Activated CD4-positive, alpha-beta T cell treated with anti-CD3 and anti-CD28 coated beads for 36 hours (primary cell): ENCODE results near the gene IKZF2. TPM values are rescaled to one million over a fixed set of nuclear protein-coding genes. Genes with fewer than 3 reads are reported as not detected.
A peak's percentile ranks its signal among the peaks of the same experiment; 100 is the strongest.

Experiments used
- ATAC-seq: fragments of 200-7000 bp; cut with Tn5 transposase; one replicate; pipeline ENCODE4 v1.10.0; 2021; ENCODE audit warnings: mild to moderate bottlenecking, moderate library complexity
- CTCF ChIA-PET: fragments of 350-600 bp; sonication (Branson Sonifier 250); formaldehyde crosslinking; loops from one replicate; lab custom pipeline; 2021; ENCODE audit warnings: antibody characterized with exemption; lab: Charles Lee
- POLR2A ChIA-PET: fragments of 350-600 bp; sonication (Branson Sonifier 250); formaldehyde crosslinking; loops from one replicate; lab custom pipeline; 2021; ENCODE audit warnings: antibody characterized with exemption, inconsistent platforms; lab: Charles Lee
- DNase-seq: peaks from one replicate; pipeline ENCODE4 v3.0.0-alpha.2; 2020
- H3K27ac Mint-ChIP-seq: one replicate; pipeline ENCODE4 v1.8.0; 2021; ENCODE audit warnings: mixed read lengths
- H3K27me3 Mint-ChIP-seq: one replicate; pipeline ENCODE4 v1.8.0; 2021; ENCODE audit warnings: mixed read lengths
- H3K36me3 Mint-ChIP-seq: one replicate; pipeline ENCODE4 v1.8.0; 2021; ENCODE audit warnings: low read depth, mixed read lengths
- H3K4me1 Mint-ChIP-seq: one replicate; pipeline ENCODE4 v1.8.0; 2021; ENCODE audit warnings: mixed read lengths
- H3K4me3 Mint-ChIP-seq: one replicate; pipeline ENCODE4 v1.8.0; 2021; ENCODE audit warnings: mild to moderate bottlenecking, moderate library complexity, mixed read lengths
- H3K9me3 Mint-ChIP-seq: one replicate; pipeline ENCODE4 v1.8.0; 2021; ENCODE audit warnings: low read depth, mixed read lengths
- intact Hi-C, 2 experiments: fragments of 100-400 bp; cut with DNase I in 1 of 2; cut with micrococcal nuclease in 1 of 2; formaldehyde crosslinking; loops; one replicate each; pipeline versions ENCODE4 v1.14.2 to v1.15.1; 2022 to 2024; cut with DNase I, micrococcal nuclease
- total RNA-seq, 2 experiments: library from RNA; stranded (reverse); gene quantifications; one replicate each; pipeline ENCODE4 v1.2.3, GENCODE V29; 2021

The IKZF2 gene
- 1 to 10 TPM; 6.3 to 8.3 TPM for total RNA-seq

GRCh38 chr2:213151437-213152064, at the start of gene IKZF2:
Gene IKZF2, minus strand, starts transcription at chr2:213151612. Its CDS starts 2,983 bp downstream, at chr2:213148629.
- Mint-ChIP-seq H3K4me1 (peaks cover 35% of the 10 kb centered on the region), H3K27me3 (peaks cover 32% of the 10 kb centered on the region), H3K36me3 (no peaks in the 10 kb centered on the region), H3K4me3 (peak within 1 kb of the TSS; percentile 88), H3K27ac (peak within 1 kb of the TSS; percentile 85), H3K9me3 (no peaks in the 10 kb centered on the region)
- ChIA-PET CTCF (interaction anchor here (0.7 to 1.6 kb wide), 5 partner anchors 39 to 492 kb away, joined by 3 to 5 read pairs (median 4); no protein-coding TSS in a partner anchor), POLR2A (no interaction called here)
- ATAC-seq (peak; percentile 77), DNase-seq (peak; percentile 82)
- intact Hi-C loops, result loop anchor here (1.0 to 5.0 kb wide), 8 partner anchors 33 to 237 kb away; partner anchors contain the start of gene SPAG16 (in 1 of the 2)

DNA sequence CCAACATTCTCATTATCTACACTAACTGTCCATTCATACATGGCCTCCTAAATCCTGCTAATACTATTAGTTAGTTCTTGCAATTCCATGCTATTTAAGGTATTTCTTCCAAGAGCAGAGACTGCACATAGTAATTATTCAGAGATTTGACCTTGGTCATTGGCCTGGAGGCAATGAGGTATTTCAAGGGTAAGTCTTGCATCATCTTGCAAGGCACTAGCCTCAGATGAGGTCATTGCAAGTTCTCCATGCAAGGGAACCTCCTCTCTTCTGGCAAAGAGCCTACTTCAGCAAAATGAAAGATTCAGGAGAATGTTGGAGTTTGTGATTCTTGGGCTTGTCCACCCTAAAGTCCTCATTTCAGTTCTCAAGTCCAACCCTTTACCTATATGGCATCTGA, 48.5 kb upstream of the IKZF2 start:
- Mint-ChIP-seq H3K9me3 (peaks cover 1% of the 10 kb centered on the region), H3K27me3 (no peaks in the 10 kb centered on the region), H3K27ac (no peak overlapping the region), H3K4me1 (no peaks in the 10 kb centered on the region), H3K4me3 (no peak overlapping the region), H3K36me3 (no peaks in the 10 kb centered on the region)
- no peak for DNase-seq
- intact Hi-C loops, result no loop called here
- ATAC-seq, result no peak
- ChIA-PET CTCF (interaction anchor here (0.7 kb wide), 1 partner anchor 158 kb away, joined by 3 read pairs; no protein-coding TSS in a partner anchor), POLR2A (no interaction called here)

- POLR2A ChIA-PET, result no interaction called here
- Mint-ChIP-seq H3K27ac (no peak overlapping the region), H3K9me3 (no peaks in the 10 kb centered on the region), H3K36me3 (no peaks in the 10 kb centered on the region), H3K4me3 (no peak overlapping the region), H3K27me3 (no peaks in the 10 kb centered on the region), H3K4me1 (no peaks in the 10 kb centered on the region)
- CTCF ChIA-PET, result no interaction called here
- ATAC-seq (no peak), DNase-seq (no peak)
- intact Hi-C loops, result no loop called here
Measured at GRCh38 chr2:213189001-213189899, 37.8 kb upstream of the IKZF2 start.

DNA sequence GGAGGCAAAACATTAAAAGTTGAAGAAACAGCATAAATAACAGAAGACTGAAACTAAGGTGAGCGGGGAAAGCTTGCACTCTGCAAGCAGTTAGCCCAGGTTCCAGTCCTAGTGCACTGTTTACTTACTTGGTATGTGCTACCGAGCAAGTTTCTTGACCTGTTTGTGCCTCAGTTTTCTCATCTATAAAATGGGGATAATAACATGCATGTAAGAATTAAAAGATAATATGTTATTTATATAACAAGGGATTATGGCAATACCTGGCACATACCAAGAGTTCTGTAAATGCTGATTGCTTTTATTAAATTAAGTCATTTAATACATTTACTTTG, 37.1 kb upstream of the IKZF2 start:
- no peaks in the 10 kb centered on the region for H3K36me3 Mint-ChIP-seq

DNA sequence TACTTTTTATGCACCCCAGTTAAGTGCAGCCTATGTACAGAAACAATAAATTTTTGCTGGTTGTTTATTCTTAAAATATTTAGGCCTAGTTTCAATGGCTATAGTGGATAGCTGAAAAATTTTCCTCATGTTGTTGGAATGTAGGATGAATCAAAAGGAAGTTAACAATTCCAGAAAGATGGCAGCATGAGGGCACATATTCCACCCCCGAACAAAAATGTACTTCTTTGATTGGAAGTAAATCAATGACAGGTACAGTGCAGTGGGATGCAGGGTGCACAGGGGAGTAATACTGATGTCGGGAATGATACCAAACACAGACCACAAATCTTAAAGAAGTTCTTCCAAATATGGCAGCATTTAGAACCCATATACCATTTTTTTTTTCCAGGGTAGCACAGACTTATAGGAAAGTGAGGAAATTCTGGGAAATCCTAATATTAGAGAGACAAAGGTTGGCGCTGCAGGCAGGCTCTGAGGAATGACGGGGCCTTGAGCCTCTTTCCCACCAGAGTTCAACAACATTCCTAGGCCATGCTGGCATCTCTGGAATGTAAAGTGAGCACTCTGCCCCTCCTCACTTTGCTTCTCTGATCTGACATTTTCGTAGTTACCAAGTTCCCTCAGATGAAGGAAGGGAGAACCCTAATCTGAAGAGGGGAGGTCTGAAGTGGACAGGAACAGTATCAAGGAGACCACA, 36.6 kb upstream of the IKZF2 start:
- intact Hi-C loops, result no loop called here
- DNase-seq (no peak), ATAC-seq (no peak)
- H3K9me3 Mint-ChIP-seq, result no peaks in the 10 kb centered on the region
- CTCF ChIA-PET, result no interaction called here
- H3K4me3 Mint-ChIP-seq, result no peak overlapping the region
- no peaks in the 10 kb centered on the region for H3K36me3 Mint-ChIP-seq
- no peak overlapping the region for H3K27ac Mint-ChIP-seq
- no peaks in the 10 kb centered on the region for H3K27me3 Mint-ChIP-seq
- POLR2A ChIA-PET, result interaction anchor here (0.7 kb wide), 1 partner anchor 487 kb away, joined by 4 read pairs; no protein-coding TSS in a partner anchor
- no peaks in the 10 kb centered on the region for H3K4me1 Mint-ChIP-seq

More for the DNA sequence above, 37.1 kb upstream of the IKZF2 start:
- Mint-ChIP-seq H3K27me3 (no peaks in the 10 kb centered on the region), H3K4me1 (no peaks in the 10 kb centered on the region), H3K9me3 (no peaks in the 10 kb centered on the region), H3K27ac (no peak overlapping the region), H3K4me3 (no peak overlapping the region)
- POLR2A ChIA-PET, result no interaction called here
- DNase-seq (no peak), ATAC-seq (no peak)
- CTCF ChIA-PET, result no interaction called here
- intact Hi-C loops, result no loop called here

DNA sequence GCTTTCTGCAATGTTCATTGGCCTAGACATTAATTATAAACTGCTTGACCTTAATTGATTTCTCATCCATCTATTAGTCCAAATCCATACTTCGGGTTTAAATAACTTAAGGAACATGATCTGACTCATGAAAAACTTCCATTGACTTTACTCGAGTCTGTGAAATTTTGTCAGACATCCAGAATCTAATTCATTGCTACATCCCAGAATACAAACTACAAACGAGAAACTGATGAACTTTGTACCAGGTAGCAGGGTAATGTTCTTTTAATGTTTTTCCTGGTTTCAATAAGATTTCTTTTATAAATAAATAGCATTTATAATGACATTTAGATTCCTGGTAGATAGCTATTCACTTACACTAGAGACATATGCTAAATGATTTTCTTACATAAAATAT, 36.0 kb upstream of the IKZF2 start:
- DNase-seq (no peak), ATAC-seq (no peak)
- ChIA-PET POLR2A (interaction anchor here (0.7 kb wide), 1 partner anchor 486 kb away, joined by 4 read pairs; no protein-coding TSS in a partner anchor), CTCF (no interaction called here)
- H3K9me3 Mint-ChIP-seq, result no peaks in the 10 kb centered on the region
- intact Hi-C loops, result no loop called here
- H3K4me1 Mint-ChIP-seq, result no peaks in the 10 kb centered on the region
- H3K36me3 Mint-ChIP-seq, result no peaks in the 10 kb centered on the region
- H3K27ac Mint-ChIP-seq, result no peak overlapping the region
- no peaks in the 10 kb centered on the region for H3K27me3 Mint-ChIP-seq
- H3K4me3 Mint-ChIP-seq, result no peak overlapping the region

- Mint-ChIP-seq H3K36me3 (no peaks in the 10 kb centered on the region), H3K4me1 (no peaks in the 10 kb centered on the region), H3K27ac (no peak overlapping the region), H3K9me3 (no peaks in the 10 kb centered on the region), H3K27me3 (no peaks in the 10 kb centered on the region), H3K4me3 (no peak overlapping the region)
- ATAC-seq (no peak), DNase-seq (no peak)
- intact Hi-C loops, result no loop called here
- CTCF ChIA-PET, result no interaction called here
- POLR2A ChIA-PET, result no interaction called here
Measured at GRCh38 chr2:213185147-213185822, 33.9 kb upstream of the IKZF2 start.

- intact Hi-C loops, result no loop called here
- no peaks in the 10 kb centered on the region for H3K27me3 Mint-ChIP-seq
- H3K27ac Mint-ChIP-seq, result no peak overlapping the region
Measured at GRCh38 chr2:213181712-213182111, 30.3 kb upstream of the IKZF2 start.

GRCh38 chr2:213177679-213178078, 26.3 kb upstream of the IKZF2 start:
- no peaks in the 10 kb centered on the region for H3K36me3 Mint-ChIP-seq
- peaks cover 4% of the 10 kb centered on the region for H3K4me1 Mint-ChIP-seq
- ATAC-seq (no peak), DNase-seq (no peak)
- H3K9me3 Mint-ChIP-seq, result no peaks in the 10 kb centered on the region
- H3K4me3 Mint-ChIP-seq, result no peak overlapping the region
- ChIA-PET POLR2A (no interaction called here), CTCF (no interaction called here)
- intact Hi-C loops, result no loop called here
- H3K27me3 Mint-ChIP-seq, result no peaks in the 10 kb centered on the region
- no peak overlapping the region for H3K27ac Mint-ChIP-seq

More at GRCh38 chr2:213181712-213182111, 30.3 kb upstream of the IKZF2 start:
- Mint-ChIP-seq H3K4me3 (no peak overlapping the region), H3K9me3 (no peaks in the 10 kb centered on the region), H3K4me1 (peaks cover 4% of the 10 kb centered on the region), H3K36me3 (no peaks in the 10 kb centered on the region)
- no peak for ATAC-seq
- ChIA-PET CTCF (no interaction called here), POLR2A (no interaction called here)
- DNase-seq, result no peak

DNA sequence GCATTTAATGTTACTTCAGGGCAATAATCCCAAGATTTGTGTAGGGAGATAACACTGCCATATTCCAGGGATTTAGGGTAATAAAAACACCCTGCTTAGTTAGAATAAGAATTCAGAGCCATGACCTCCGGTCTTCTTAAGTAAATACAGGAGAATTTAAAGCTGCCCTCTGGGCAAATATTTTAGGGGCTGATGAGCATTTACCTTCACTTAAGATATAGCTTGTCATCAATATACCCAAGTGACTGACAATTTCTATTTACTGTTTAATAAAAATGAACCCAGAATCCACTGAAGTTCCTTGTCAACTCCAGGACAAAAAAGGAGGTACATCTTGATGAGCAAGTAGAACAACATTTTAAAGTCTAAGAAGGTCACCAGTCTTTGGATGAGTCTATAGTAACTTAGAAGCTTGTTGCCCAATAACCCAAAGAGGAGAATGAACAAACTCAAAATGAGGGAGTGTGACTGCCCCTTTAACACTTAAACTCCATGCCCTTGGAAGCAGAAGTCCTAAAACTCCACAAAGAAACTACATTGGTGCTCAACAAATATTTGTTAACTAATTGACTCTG, 24.3 kb upstream of the IKZF2 start:
- ATAC-seq (no peak), DNase-seq (no peak)
- peaks cover 4% of the 10 kb centered on the region for H3K4me1 Mint-ChIP-seq
- no peak overlapping the region for H3K27ac Mint-ChIP-seq
- H3K27me3 Mint-ChIP-seq, result no peaks in the 10 kb centered on the region
- H3K36me3 Mint-ChIP-seq, result no peaks in the 10 kb centered on the region
- CTCF ChIA-PET, result no interaction called here
- intact Hi-C loops, result no loop called here
- H3K9me3 Mint-ChIP-seq, result no peaks in the 10 kb centered on the region
- no peak overlapping the region for H3K4me3 Mint-ChIP-seq
- POLR2A ChIA-PET, result no interaction called here

DNA sequence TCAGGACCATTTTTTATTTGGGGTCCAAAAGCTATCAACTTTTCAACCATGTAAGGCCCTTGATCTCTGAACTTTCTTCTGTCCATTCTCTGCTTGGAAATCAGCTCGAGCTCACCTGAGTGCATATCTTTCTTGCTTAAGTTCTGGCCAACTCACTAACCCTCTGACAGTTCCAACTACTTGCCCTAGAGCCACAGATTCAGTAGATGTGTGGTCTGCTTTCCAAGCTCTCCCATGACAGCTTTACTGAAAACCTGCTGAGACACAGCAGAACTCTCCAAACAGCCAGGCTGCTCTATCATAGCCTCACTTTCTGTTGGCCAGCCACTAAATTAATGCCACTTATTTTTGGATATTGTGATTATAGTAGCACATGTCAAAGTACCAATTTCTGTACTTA, 21.2 kb upstream of the IKZF2 start:
- no peak for DNase-seq
- no peaks in the 10 kb centered on the region for H3K9me3 Mint-ChIP-seq
- ATAC-seq, result no peak
- no peak overlapping the region for H3K4me3 Mint-ChIP-seq
- H3K27me3 Mint-ChIP-seq, result no peaks in the 10 kb centered on the region
- intact Hi-C loops, result no loop called here
- CTCF ChIA-PET, result interaction anchor here (1.1 to 1.5 kb wide), 2 partner anchors 13 to 20 kb away, joined by 4 read pairs; no protein-coding TSS in a partner anchor
- POLR2A ChIA-PET, result no interaction called here
- H3K36me3 Mint-ChIP-seq, result no peaks in the 10 kb centered on the region
- H3K4me1 Mint-ChIP-seq, result no peaks in the 10 kb centered on the region
- H3K27ac Mint-ChIP-seq, result no peak overlapping the region
